GM11168 (cell line): ENCODE measurements around the gene RAD23B.

Experiments used
- in situ Hi-C: fragments of 300-500 bp; cut with MboI; formaldehyde crosslinking; loops from one replicate; pipeline ENCODE4 v1.12.0; 2022; ENCODE audit warnings: low sequenced_read_pairs; ENCODE audit not compliant: unreplicated experiment

Gene RAD23B

GRCh38 chr9:107325842-107326241 lies 42.8 kb downstream of the RAD23B start:
- in situ Hi-C loops: no loop called here

GRCh38 chr9:107328510-107328909 lies 45.4 kb downstream of the RAD23B start:
- in situ Hi-C loops: no loop called here

- in situ Hi-C loops: no loop called here
These were observed 47.3 kb downstream of the RAD23B start for GRCh38 chr9:107330420-107330819.

GRCh38 chr9:107332883-107333282 lies 49.8 kb downstream of the RAD23B start:
- in situ Hi-C loops: no loop called here

- in situ Hi-C loops: no loop called here
These were observed 50.3 kb downstream of the RAD23B start for GRCh38 chr9:107333363-107333762.

- in situ Hi-C loops: no loop called here
These were observed 51.2 kb downstream of the RAD23B start for GRCh38 chr9:107334103-107334776.

- in situ Hi-C loops: no loop called here
These were observed 52.3 kb downstream of the RAD23B start for GRCh38 chr9:107335331-107335730.

- in situ Hi-C loops: no loop called here
These were observed 53.8 kb downstream of the RAD23B start for GRCh38 chr9:107336718-107337360.

- in situ Hi-C loops: no loop called here
These were observed 54.9 kb downstream of the RAD23B start for GRCh38 chr9:107337676-107338590.

GRCh38 chr9:107338911-107339659 lies 56.0 kb downstream of the RAD23B start:
- in situ Hi-C loops: no loop called here

GRCh38 chr9:107340920-107341632 lies 58.0 kb downstream of the RAD23B start:
- in situ Hi-C loops: no loop called here

GRCh38 chr9:107342476-107343161 lies 59.5 kb downstream of the RAD23B start:
- in situ Hi-C loops: no loop called here

- in situ Hi-C loops: no loop called here
These were observed 62.2 kb downstream of the RAD23B start for GRCh38 chr9:107345327-107345726.

- in situ Hi-C loops: no loop called here
These were observed 65.8 kb downstream of the RAD23B start for GRCh38 chr9:107348836-107349235.

GRCh38 chr9:107350443-107350842 lies 67.4 kb downstream of the RAD23B start:
- in situ Hi-C loops: no loop called here

- in situ Hi-C loops: no loop called here
These were observed 68.4 kb downstream of the RAD23B start for GRCh38 chr9:107351382-107352045.

- in situ Hi-C loops: no loop called here
These were observed 72.3 kb downstream of the RAD23B start for GRCh38 chr9:107355394-107355793.

GRCh38 chr9:107358986-107359385 lies 75.9 kb downstream of the RAD23B start:
- in situ Hi-C loops: no loop called here

GRCh38 chr9:107360098-107360497 lies 77.0 kb downstream of the RAD23B start:
- in situ Hi-C loops: no loop called here
